ENCODE results near the gene TBX4. TPM values are rescaled to one million over a fixed set of nuclear protein-coding genes. Genes with fewer than 3 reads are reported as not detected.

TBX4 gene
- total and polyA plus RNA-seq, 2 of the 13 experiments (the other 11 are each of a cell fraction or from before 2014, with no cell fraction given), result 0.11 to 1.1 TPM

GRCh38 chr17:61460796-61461585 lies 8.8 kb downstream of the TBX4 start (continued):
- TF ChIP-seq POGK (CRISPR knock-in tag; conservative IDR thresholded peaks at IDR 0.05), result 0 out of 2 replicates have a peak, but pooled peaks have one; percentile 36
- TF ChIP-seq PLSCR1 (CRISPR knock-in tag; IDR thresholded peaks at IDR 0.05; ENCODE audit: borderline replicate concordance), result no peak
- TF ChIP-seq SATB2 (CRISPR knock-in tag; IDR thresholded peaks at IDR 0.05), result no peak
- peak; percentile 12; the same call in 1 of the 2 replicates for TF ChIP-seq ARID4A (CRISPR knock-in tag; IDR thresholded peaks at IDR 0.05; ENCODE audit: borderline replicate concordance)
- TF ChIP-seq MED8 (CRISPR knock-in tag; IDR thresholded peaks at IDR 0.05; ENCODE audit: insufficient replicate concordance), result peak; percentile 38
- TF ChIP-seq ZNF691 (CRISPR knock-in tag; IDR thresholded peaks at IDR 0.05; ENCODE audit: borderline replicate concordance, low read depth), result no peak
- no peak for TF ChIP-seq CBX1 (IDR thresholded peaks at IDR 0.05; ENCODE audit: low read depth)
- no peak for TF ChIP-seq ZFAT (CRISPR knock-in tag; conservative IDR thresholded peaks at IDR 0.05)
- TF ChIP-seq IRF2 (CRISPR knock-in tag; IDR thresholded peaks at IDR 0.05), result 0 out of 2 replicates have a peak, but pooled peaks have one; percentile 61
- no peak for TF ChIP-seq TAF15 (IDR thresholded peaks at IDR 0.05; ENCODE audit: low read depth, low read length, poor library complexity, severe bottlenecking)
- no peak for TF ChIP-seq SNAPC2 (CRISPR knock-in tag; IDR thresholded peaks at IDR 0.05)
- TF ChIP-seq SRSF4 (IDR thresholded peaks at IDR 0.05; ENCODE audit: low read depth, low read length, poor library complexity, severe bottlenecking), result no peak
- no peak for TF ChIP-seq ZNF230 (CRISPR knock-in tag; IDR thresholded peaks at IDR 0.05)
- TF ChIP-seq KLF15 (CRISPR knock-in tag; IDR thresholded peaks at IDR 0.05; ENCODE audit: borderline replicate concordance), result no peak
- TF ChIP-seq PRDM10 (CRISPR knock-in tag; IDR thresholded peaks at IDR 0.05; ENCODE audit: low read depth), result no peak
- TF ChIP-seq FOXK1 (CRISPR knock-in tag; IDR thresholded peaks at IDR 0.05; ENCODE audit: borderline replicate concordance, low read depth), result peak; percentile 54; the same call in 1 of the 2 replicates

Measured in HepG2 (cell line).